Stimulated activated naive CD4-positive, alpha-beta T cell treated with Interleukin-2 at 50 U/mL for 16 hours (primary cell): ENCODE measurements around the gene HSPD1.
A peak's percentile ranks its signal among the peaks of the same experiment; 100 is the strongest.

Experiments used
- DNase-seq: peaks from one replicate; lab custom pipeline; 2025; lab: John Stamatoyannopoulos, UW

The HSPD1 gene

GRCh38 chr2:197499594-197500502 lies at the start of gene HSPD1, which contains the start of gene HSPE1:
Gene HSPD1 (minus strand): TSS chr2:197499840. CDS start chr2:197498848, 992 bp downstream.
Gene HSPE1 (plus strand): TSS chr2:197500379. CDS start chr2:197500437, 58 bp downstream.
- DNase-seq: peak; percentile 99

- no peak for DNase-seq
Observed at GRCh38 chr2:197548582-197548981, 48.9 kb upstream of the HSPD1 start.

GRCh38 chr2:197547163-197547900 lies 47.7 kb upstream of the HSPD1 start:
- DNase-seq: no peak

- DNase-seq: no peak
Observed at GRCh38 chr2:197543206-197543605, 43.6 kb upstream of the HSPD1 start.

GRCh38 chr2:197539734-197540133 lies 40.1 kb upstream of the HSPD1 start:
- DNase-seq: no peak

- no peak for DNase-seq
Observed at GRCh38 chr2:197538412-197538811, 38.8 kb upstream of the HSPD1 start.

- DNase-seq: no peak
Observed at GRCh38 chr2:197517150-197517549, 17.5 kb upstream of the HSPD1 start.

GRCh38 chr2:197516393-197516761 lies 16.7 kb upstream of the HSPD1 start:
- peak; percentile 17 for DNase-seq

- peak; percentile 93 for DNase-seq
Observed at GRCh38 chr2:197515739-197516392, 16.2 kb upstream of the HSPD1 start, which contains the start of gene MOB4. Gene MOB4 (plus strand): TSS chr2:197516066. CDS start chr2:197516087, 21 bp downstream.

GRCh38 chr2:197515315-197515738 lies 15.7 kb upstream of the HSPD1 start:
- DNase-seq: no peak

- DNase-seq: no peak
Observed at GRCh38 chr2:197514754-197515153, 15.1 kb upstream of the HSPD1 start.

GRCh38 chr2:197513915-197514314 lies 14.3 kb upstream of the HSPD1 start:
- no peak for DNase-seq

GRCh38 chr2:197506658-197507057 lies 7.0 kb upstream of the HSPD1 start:
- no peak for DNase-seq

- DNase-seq: no peak
Observed at GRCh38 chr2:197504512-197504911, 4.9 kb upstream of the HSPD1 start.

GRCh38 chr2:197504000-197504399 lies 4.4 kb upstream of the HSPD1 start:
- DNase-seq: no peak

- DNase-seq: no peak
Observed at GRCh38 chr2:197502685-197503084, 3.0 kb upstream of the HSPD1 start.

- no peak for DNase-seq
Observed at GRCh38 chr2:197502201-197502600, 2.6 kb upstream of the HSPD1 start.

- DNase-seq: no peak
Observed at GRCh38 chr2:197500503-197501131, 977 bp upstream of the HSPD1 start.

- DNase-seq: peak; percentile 54
Observed at GRCh38 chr2:197498937-197499593, 575 bp downstream of the HSPD1 start.

- DNase-seq: no peak
Observed at GRCh38 chr2:197498235-197498936, 1.3 kb downstream of the HSPD1 start.

- no peak for DNase-seq
Observed at GRCh38 chr2:197497326-197497725, 2.3 kb downstream of the HSPD1 start.
